ENCODE data around the gene LGALS3BP.

DNA sequence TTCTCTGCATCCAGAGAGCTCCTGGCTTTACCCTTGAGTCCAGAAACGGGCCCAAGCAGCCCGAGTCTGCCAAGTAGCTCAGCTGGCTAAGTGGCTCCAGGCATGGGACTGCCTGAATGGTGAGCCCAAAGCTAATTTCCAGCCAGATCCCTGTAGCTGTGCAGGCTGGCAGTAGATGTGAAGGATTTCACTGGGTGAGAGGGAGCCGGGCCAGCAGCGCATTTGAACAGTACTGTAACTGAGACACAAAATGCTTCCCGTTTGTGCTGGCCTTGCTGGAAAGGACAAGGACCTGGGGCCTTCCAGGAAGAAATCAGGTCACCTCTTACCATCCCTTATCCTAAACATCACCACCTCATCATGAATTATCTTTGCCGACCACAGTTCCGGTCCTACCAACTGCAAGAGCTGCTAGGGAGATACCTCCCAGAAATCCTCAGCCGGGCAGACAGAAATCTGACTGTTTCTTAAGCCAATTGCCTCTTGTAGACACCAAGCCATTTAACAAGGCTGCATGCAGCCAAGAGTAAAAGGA lies 58.2 kb downstream of the LGALS3BP start:
- TF ChIP-seq, protein P1, sequence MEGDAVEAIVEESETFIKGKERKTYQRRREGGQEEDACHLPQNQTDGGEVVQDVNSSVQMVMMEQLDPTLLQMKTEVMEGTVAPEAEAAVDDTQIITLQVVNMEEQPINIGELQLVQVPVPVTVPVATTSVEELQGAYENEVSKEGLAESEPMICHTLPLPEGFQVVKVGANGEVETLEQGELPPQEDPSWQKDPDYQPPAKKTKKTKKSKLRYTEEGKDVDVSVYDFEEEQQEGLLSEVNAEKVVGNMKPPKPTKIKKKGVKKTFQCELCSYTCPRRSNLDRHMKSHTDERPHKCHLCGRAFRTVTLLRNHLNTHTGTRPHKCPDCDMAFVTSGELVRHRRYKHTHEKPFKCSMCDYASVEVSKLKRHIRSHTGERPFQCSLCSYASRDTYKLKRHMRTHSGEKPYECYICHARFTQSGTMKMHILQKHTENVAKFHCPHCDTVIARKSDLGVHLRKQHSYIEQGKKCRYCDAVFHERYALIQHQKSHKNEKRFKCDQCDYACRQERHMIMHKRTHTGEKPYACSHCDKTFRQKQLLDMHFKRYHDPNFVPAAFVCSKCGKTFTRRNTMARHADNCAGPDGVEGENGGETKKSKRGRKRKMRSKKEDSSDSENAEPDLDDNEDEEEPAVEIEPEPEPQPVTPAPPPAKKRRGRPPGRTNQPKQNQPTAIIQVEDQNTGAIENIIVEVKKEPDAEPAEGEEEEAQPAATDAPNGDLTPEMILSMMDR (IDR thresholded peaks at IDR 0.05; ENCODE audit: low read length): no peak
- TF ChIP-seq EZH2 (IDR thresholded peaks at IDR 0.05; ENCODE audit: borderline replicate concordance, low read length): no peak

All from OCI-LY1 (cell line).